PC-3 (cell line): ENCODE data around the gene ESRRG. TPM values are rescaled to one million over a fixed set of nuclear protein-coding genes. Genes with fewer than 3 reads are reported as not detected.

Experiments used
- ATAC-seq: fragments of 200-7000 bp; cut with Tn5 transposase; 2 replicates; pipeline ENCODE4 v1.9.1; 2020; ENCODE audit warnings: mild to moderate bottlenecking, moderate library complexity
- BruUV-seq: library from RNA; stranded (reverse); fragments of 400-500 nt; replicated peaks from 2 replicates; lab custom pipeline; 2021; lab: Mats Ljungman, UMichigan
- CTCF ChIA-PET: fragments of 300-600 bp; sonication (Branson Sonifier 250); formaldehyde crosslinking; loops from one replicate; lab custom pipeline; 2022; ENCODE audit warnings: antibody characterized with exemption; lab: Charles Lee
- POLR2A ChIA-PET: fragments of 300-600 bp; sonication (Branson Sonifier 250); formaldehyde crosslinking; loops from one replicate; lab custom pipeline; 2022; ENCODE audit warnings: antibody characterized with exemption; ENCODE audit not compliant: unreplicated experiment; lab: Charles Lee
- DNase-seq: peaks from one replicate; pipeline ENCODE4 v3.0.0-alpha.2; 2015
- H2AFZ ChIP-seq: fragments of 300-600 bp; sonication (generic); 2 replicates; pipeline ENCODE4 v1.6.0; 2016; ENCODE audit warnings: antibody characterized with exemption, low read length
- H3F3A ChIP-seq: fragments of 300-600 bp; sonication (generic); one replicate; pipeline ENCODE4 v1.6.0; 2017; ENCODE audit warnings: antibody characterized with exemption, low read length, control low read depth, mild to moderate bottlenecking; ENCODE audit not compliant: unreplicated experiment
- H3K27ac ChIP-seq: fragments of 300-600 bp; sonication (generic); 2 replicates; pipeline ENCODE4 v1.5.1; 2016; ENCODE audit warnings: mild to moderate bottlenecking, low read length
- H3K27me3 ChIP-seq: fragments of 300-600 bp; sonication (generic); 2 replicates; pipeline ENCODE4 v1.6.1; 2016; ENCODE audit warnings: low read length, mixed read lengths
- H3K36me3 ChIP-seq: fragments of 300-600 bp; sonication (generic); 2 replicates; pipeline ENCODE4 v1.6.1; 2016; ENCODE audit warnings: low read depth, mixed run types, low read length, mixed read lengths
- H3K4me1 ChIP-seq: fragments of 300-600 bp; sonication (generic); 2 replicates; pipeline ENCODE4 v1.5.1; 2016; ENCODE audit warnings: low read length; ENCODE audit not compliant: insufficient read depth
- H3K4me2 ChIP-seq: fragments of 300-600 bp; sonication (generic); 2 replicates; pipeline ENCODE4 v1.6.0; 2016; ENCODE audit warnings: low read length
- H3K4me3 ChIP-seq: fragments of 300-600 bp; sonication (generic); 2 replicates; pipeline ENCODE4 v1.5.1; 2016; ENCODE audit warnings: mild to moderate bottlenecking, low read length, mixed read lengths
- H3K79me2 ChIP-seq: fragments of 300-600 bp; sonication (generic); 2 replicates; pipeline ENCODE4 v1.6.1; 2017; ENCODE audit warnings: low read length, mixed read lengths
- H3K9ac ChIP-seq: fragments of 300-600 bp; sonication (generic); 2 replicates; pipeline ENCODE4 v1.6.0; 2016; ENCODE audit warnings: mild to moderate bottlenecking, low read length
- H3K9me2 ChIP-seq: fragments of 300-600 bp; sonication (generic); replicated peaks from 2 replicates; pipeline ENCODE4 v1.6.1; 2016; ENCODE audit warnings: mixed run types, low read length, mixed read lengths
- H3K9me3 ChIP-seq: fragments of 300-600 bp; sonication (generic); 2 replicates; pipeline ENCODE4 v1.6.1; 2016; ENCODE audit warnings: low read length, mixed read lengths
- H4K20me1 ChIP-seq: fragments of 300-600 bp; sonication (generic); 2 replicates; pipeline ENCODE4 v1.6.1; 2016; ENCODE audit warnings: low read length, mixed read lengths
- EZH2 ChIP-seq: fragments of 300-600 bp; sonication (generic); IDR thresholded peaks from one replicate; pipeline ENCODE4 v1.6.1; 2017; ENCODE audit warnings: antibody characterized with exemption, mild to moderate bottlenecking, low read length; ENCODE audit not compliant: unreplicated experiment
- EZH2phosphoT487 ChIP-seq: fragments of 300-600 bp; sonication (generic); IDR thresholded peaks from 2 replicates; pipeline ENCODE4 v1.6.1; 2018; ENCODE audit warnings: mild to moderate bottlenecking, antibody characterized with exemption, low read length, borderline replicate concordance
- intact Hi-C: fragments of 100-400 bp; cut with micrococcal nuclease; formaldehyde crosslinking; loops from 2 replicates; pipeline ENCODE4 v1.9.0; 2023
- total RNA-seq: library from RNA; depleted of rRNA; stranded (reverse); fragments of >200 nt; gene quantifications from 2 replicates; pipeline ENCODE4 v1.2.3, GENCODE V29; 2014
- TF ChIP-seq, protein P1 (sequence below): fragments of 300-600 bp; sonication (generic); conservative IDR thresholded peaks from 2 replicates; pipeline ENCODE4 v1.5.1; 2017; ENCODE audit warnings: antibody characterized with exemption, low read depth, mild to moderate bottlenecking, low read length

ESRRG gene
- total RNA-seq, 1 experiment from 2014 or later, result 1.7 TPM

DNA sequence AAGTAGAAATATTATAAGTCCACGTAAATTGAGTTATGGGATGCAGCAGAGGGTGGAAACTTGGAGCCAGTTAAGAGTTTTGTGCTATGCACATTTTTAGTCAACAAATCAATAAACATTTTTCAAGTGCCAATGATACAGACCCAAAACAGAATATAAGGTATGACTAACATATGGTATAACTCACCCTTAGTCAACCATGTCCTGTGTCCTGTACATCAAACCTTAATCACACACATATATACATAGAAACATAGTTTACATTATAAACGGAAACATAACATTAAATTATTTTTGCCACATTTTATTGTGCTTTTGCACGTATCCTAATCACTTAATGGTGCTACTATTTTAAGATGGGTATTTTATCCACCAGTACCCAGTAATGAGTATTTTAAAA is 163.9 kb downstream of the ESRRG start:
- Histone ChIP-seq H3K9me3 (no peaks in the 10 kb centered on the region), H2AFZ (no peak overlapping the region), H3K36me3 (no peaks in the 10 kb centered on the region), H3K27me3 (no peaks in the 10 kb centered on the region), H3K4me3 (no peak overlapping the region), H3K4me1 (peaks cover 10% of the 10 kb centered on the region), H3F3A (no peaks in the 10 kb centered on the region), H4K20me1 (no peaks in the 10 kb centered on the region), H3K27ac (no peak overlapping the region), H3K9ac (no peak overlapping the region), H3K9me2 (no peaks in the 10 kb centered on the region), H3K79me2 (no peaks in the 10 kb centered on the region), H3K4me2 (0 out of 2 replicates have a peak overlapping the region, but pooled peaks have one; percentile 1)
- intact Hi-C loops, result loop anchor here (2.0 to 5.0 kb wide), 2 partner anchors 102 to 525 kb away; no protein-coding TSS in a partner anchor
- no TSS peak for BruUV-seq
- ChIA-PET CTCF (no interaction called here), POLR2A (no interaction called here)
- TF ChIP-seq EZH2 (no peak), EZH2phosphoT487 (no peak)
- TF ChIP-seq, protein P1, sequence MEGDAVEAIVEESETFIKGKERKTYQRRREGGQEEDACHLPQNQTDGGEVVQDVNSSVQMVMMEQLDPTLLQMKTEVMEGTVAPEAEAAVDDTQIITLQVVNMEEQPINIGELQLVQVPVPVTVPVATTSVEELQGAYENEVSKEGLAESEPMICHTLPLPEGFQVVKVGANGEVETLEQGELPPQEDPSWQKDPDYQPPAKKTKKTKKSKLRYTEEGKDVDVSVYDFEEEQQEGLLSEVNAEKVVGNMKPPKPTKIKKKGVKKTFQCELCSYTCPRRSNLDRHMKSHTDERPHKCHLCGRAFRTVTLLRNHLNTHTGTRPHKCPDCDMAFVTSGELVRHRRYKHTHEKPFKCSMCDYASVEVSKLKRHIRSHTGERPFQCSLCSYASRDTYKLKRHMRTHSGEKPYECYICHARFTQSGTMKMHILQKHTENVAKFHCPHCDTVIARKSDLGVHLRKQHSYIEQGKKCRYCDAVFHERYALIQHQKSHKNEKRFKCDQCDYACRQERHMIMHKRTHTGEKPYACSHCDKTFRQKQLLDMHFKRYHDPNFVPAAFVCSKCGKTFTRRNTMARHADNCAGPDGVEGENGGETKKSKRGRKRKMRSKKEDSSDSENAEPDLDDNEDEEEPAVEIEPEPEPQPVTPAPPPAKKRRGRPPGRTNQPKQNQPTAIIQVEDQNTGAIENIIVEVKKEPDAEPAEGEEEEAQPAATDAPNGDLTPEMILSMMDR, result no peak
- peak; percentile 95 for ATAC-seq
- peak; percentile 67 for DNase-seq

DNA sequence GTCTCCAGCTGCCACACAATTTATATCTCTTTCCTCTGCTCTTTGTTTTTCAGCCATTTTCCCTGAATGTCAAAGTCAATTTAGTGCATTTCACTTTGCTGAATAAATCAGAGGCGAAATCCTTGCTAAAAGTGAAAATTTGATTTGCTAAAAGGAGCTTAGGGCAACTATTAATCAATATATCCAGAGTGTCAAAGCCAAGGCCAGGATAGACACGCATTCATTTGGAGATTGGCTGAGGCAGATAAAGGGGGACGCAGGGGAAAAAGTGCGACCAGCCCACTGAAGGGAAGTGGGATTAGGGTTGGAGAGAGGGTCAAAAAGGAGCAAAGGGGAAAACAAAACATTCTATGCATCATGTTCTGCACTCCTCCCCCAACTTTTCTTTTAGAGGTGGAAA is 167.6 kb downstream of the ESRRG start:
- Histone ChIP-seq H3K9ac (no peak overlapping the region), H4K20me1 (no peaks in the 10 kb centered on the region), H2AFZ (no peak overlapping the region), H3K4me1 (peaks cover 10% of the 10 kb centered on the region), H3K36me3 (no peaks in the 10 kb centered on the region), H3K79me2 (no peaks in the 10 kb centered on the region), H3K4me3 (no peak overlapping the region), H3K27me3 (no peaks in the 10 kb centered on the region), H3K9me2 (no peaks in the 10 kb centered on the region), H3K4me2 (no peak overlapping the region), H3F3A (no peaks in the 10 kb centered on the region), H3K9me3 (no peaks in the 10 kb centered on the region), H3K27ac (no peak overlapping the region)
- no TSS peak for BruUV-seq
- no peak for ATAC-seq
- ChIA-PET CTCF (interaction anchor here (1.3 kb wide), 1 partner anchor 335 kb away, joined by 4 read pairs; no protein-coding TSS in a partner anchor), POLR2A (no interaction called here)
- no peak for DNase-seq
- TF ChIP-seq EZH2 (no peak), EZH2phosphoT487 (no peak)
- TF ChIP-seq, protein P1, result no peak
- intact Hi-C loops, result loop anchor here (5.0 kb wide), 1 partner anchor 98 kb away; no protein-coding TSS in a partner anchor

DNA sequence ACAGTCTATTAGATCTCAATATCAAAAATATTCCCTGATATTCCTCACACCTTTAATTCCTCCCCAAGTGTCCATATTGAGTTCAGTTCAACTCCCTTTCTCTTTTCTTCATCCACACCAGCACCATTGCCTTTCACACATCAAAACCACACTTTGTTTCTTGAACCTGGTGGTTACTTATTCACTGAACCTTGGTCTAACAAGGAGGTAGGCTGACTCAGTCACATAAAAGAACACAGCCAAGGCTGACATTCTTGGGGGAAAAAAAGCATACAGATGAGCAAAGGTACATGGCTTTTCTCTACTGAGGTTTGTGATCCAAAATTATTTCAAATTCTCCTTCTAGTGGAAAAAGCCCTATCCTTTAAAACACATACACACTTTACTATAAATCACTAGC is 168.3 kb downstream of the ESRRG start:
- Histone ChIP-seq H4K20me1 (no peaks in the 10 kb centered on the region), H3K9me3 (no peaks in the 10 kb centered on the region), H3K9me2 (no peaks in the 10 kb centered on the region), H3K4me2 (no peak overlapping the region), H3K36me3 (no peaks in the 10 kb centered on the region), H3K4me1 (peaks cover 10% of the 10 kb centered on the region), H2AFZ (no peak overlapping the region), H3K27me3 (no peaks in the 10 kb centered on the region), H3K27ac (no peak overlapping the region), H3F3A (no peaks in the 10 kb centered on the region), H3K79me2 (no peaks in the 10 kb centered on the region), H3K9ac (no peak overlapping the region), H3K4me3 (no peak overlapping the region)
- ATAC-seq, result peak; percentile 55
- BruUV-seq, result no TSS peak
- peak; percentile 52 for DNase-seq
- intact Hi-C loops, result loop anchor here (5.0 kb wide), 1 partner anchor 98 kb away; no protein-coding TSS in a partner anchor
- TF ChIP-seq EZH2 (no peak), EZH2phosphoT487 (no peak)
- TF ChIP-seq, protein P1, result no peak
- ChIA-PET CTCF (no interaction called here), POLR2A (no interaction called here)
